IMR-90 (cell line): Measurements from ENCODE around the gene PRSS50.

Source experiments
- BHLHE40 ChIP-seq: fragments of 150-350 bp; IDR thresholded peaks from 2 replicates; pipeline ENCODE4 v1.6.1; 2016; ENCODE audit warnings: mild to moderate bottlenecking, low read depth, low read length
- CEBPB ChIP-seq: IDR thresholded peaks from 2 replicates; pipeline ENCODE4 v1.6.1; 2012; ENCODE audit warnings: low read depth, low read length, improper control_type of control experiment
- CHD1 ChIP-seq: IDR thresholded peaks from 2 replicates; pipeline ENCODE4 v1.6.1; 2012; ENCODE audit warnings: low read depth, low read length, improper control_type of control experiment
- FOS ChIP-seq: fragments of 150-350 bp; IDR thresholded peaks from 2 replicates; pipeline ENCODE4 v1.6.1; 2016; ENCODE audit warnings: low read depth, low read length
- MAFK ChIP-seq: IDR thresholded peaks from 2 replicates; pipeline ENCODE4 v1.6.1; 2012; ENCODE audit warnings: low read depth, low read length, improper control_type of control experiment
- NFE2L2 ChIP-seq: fragments of 150-350 bp; IDR thresholded peaks from 2 replicates; pipeline ENCODE4 v1.6.1; 2016; ENCODE audit warnings: low read depth, mild to moderate bottlenecking, low read length
- POLR2A ChIP-seq: IDR thresholded peaks from 2 replicates; pipeline ENCODE4 v1.6.1; 2012; ENCODE audit warnings: mild to moderate bottlenecking, low read depth, low read length
- RAD21 ChIP-seq: IDR thresholded peaks from 2 replicates; pipeline ENCODE4 v1.6.1; 2012; ENCODE audit warnings: low read length, improper control_type of control experiment
- RCOR1 ChIP-seq: IDR thresholded peaks from 2 replicates; pipeline ENCODE4 v1.6.1; 2012; ENCODE audit warnings: mild to moderate bottlenecking, low read length, improper control_type of control experiment; ENCODE audit not compliant: insufficient replicate concordance
- RFX5 ChIP-seq: IDR thresholded peaks from 2 replicates; pipeline ENCODE4 v1.8.0; 2012; ENCODE audit warnings: low read depth, mild to moderate bottlenecking, low read length, moderate library complexity
- SMC3 ChIP-seq: fragments of 150-350 bp; IDR thresholded peaks from 2 replicates; pipeline ENCODE4 v1.6.1; 2016; ENCODE audit warnings: low read depth, mild to moderate bottlenecking, antibody characterized with exemption, low read length, moderate library complexity
- TF ChIP-seq, protein P1 (sequence below): conservative IDR thresholded peaks from 2 replicates; pipeline ENCODE4 v1.5.1; 2012; ENCODE audit warnings: mild to moderate bottlenecking, low read depth, low read length, improper control_type of control experiment
- TF ChIP-seq, protein P2 (sequence below): fragments of 150-350 bp; IDR thresholded peaks from 2 replicates; pipeline ENCODE4 v1.6.1; 2016; ENCODE audit warnings: low read depth, mild to moderate bottlenecking, low read length, moderate library complexity, borderline replicate concordance
- TF ChIP-seq, protein P3 (sequence below): fragments of 150-350 bp; IDR thresholded peaks from 2 replicates; pipeline ENCODE4 v1.6.1; 2017; ENCODE audit warnings: mild to moderate bottlenecking, antibody characterized with exemption, low read length, low read depth

DNA sequence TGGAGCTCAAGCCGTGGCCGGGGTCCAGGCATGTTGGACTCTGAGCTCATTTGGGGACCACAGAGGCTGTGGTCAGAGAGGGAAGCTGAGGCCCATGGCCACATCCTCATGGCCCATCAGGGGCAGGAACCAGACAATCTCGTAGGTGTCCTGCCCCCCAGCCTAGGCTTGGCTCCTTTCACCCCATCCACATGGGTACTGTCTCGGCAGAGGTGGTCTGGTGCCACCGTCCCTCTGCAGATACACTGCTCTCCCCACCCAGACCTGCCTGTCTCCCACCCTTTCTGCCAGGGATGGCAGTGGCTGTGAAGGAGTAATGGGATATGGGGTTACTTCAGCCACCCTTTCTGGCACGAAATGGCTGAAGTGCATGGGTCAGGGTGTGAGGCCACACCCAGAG is 7.9 kb downstream of the PRSS50 start:
- no peak for TF ChIP-seq MAFK
- no peak for TF ChIP-seq POLR2A
- TF ChIP-seq, protein P1, sequence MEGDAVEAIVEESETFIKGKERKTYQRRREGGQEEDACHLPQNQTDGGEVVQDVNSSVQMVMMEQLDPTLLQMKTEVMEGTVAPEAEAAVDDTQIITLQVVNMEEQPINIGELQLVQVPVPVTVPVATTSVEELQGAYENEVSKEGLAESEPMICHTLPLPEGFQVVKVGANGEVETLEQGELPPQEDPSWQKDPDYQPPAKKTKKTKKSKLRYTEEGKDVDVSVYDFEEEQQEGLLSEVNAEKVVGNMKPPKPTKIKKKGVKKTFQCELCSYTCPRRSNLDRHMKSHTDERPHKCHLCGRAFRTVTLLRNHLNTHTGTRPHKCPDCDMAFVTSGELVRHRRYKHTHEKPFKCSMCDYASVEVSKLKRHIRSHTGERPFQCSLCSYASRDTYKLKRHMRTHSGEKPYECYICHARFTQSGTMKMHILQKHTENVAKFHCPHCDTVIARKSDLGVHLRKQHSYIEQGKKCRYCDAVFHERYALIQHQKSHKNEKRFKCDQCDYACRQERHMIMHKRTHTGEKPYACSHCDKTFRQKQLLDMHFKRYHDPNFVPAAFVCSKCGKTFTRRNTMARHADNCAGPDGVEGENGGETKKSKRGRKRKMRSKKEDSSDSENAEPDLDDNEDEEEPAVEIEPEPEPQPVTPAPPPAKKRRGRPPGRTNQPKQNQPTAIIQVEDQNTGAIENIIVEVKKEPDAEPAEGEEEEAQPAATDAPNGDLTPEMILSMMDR = no peak
- TF ChIP-seq RCOR1 = no peak
- no peak for TF ChIP-seq RAD21
- TF ChIP-seq BHLHE40 = no peak
- TF ChIP-seq, protein P2, sequence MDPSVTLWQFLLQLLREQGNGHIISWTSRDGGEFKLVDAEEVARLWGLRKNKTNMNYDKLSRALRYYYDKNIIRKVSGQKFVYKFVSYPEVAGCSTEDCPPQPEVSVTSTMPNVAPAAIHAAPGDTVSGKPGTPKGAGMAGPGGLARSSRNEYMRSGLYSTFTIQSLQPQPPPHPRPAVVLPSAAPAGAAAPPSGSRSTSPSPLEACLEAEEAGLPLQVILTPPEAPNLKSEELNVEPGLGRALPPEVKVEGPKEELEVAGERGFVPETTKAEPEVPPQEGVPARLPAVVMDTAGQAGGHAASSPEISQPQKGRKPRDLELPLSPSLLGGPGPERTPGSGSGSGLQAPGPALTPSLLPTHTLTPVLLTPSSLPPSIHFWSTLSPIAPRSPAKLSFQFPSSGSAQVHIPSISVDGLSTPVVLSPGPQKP = no peak
- no peak for TF ChIP-seq SMC3
- TF ChIP-seq RFX5 = no peak
- TF ChIP-seq, protein P3, sequence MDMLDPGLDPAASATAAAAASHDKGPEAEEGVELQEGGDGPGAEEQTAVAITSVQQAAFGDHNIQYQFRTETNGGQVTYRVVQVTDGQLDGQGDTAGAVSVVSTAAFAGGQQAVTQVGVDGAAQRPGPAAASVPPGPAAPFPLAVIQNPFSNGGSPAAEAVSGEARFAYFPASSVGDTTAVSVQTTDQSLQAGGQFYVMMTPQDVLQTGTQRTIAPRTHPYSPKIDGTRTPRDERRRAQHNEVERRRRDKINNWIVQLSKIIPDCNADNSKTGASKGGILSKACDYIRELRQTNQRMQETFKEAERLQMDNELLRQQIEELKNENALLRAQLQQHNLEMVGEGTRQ = no peak
- no peak for TF ChIP-seq FOS
- TF ChIP-seq NFE2L2 = no peak
- TF ChIP-seq CHD1 = no peak
- TF ChIP-seq CEBPB = no peak
